HCT116 (cell line): ENCODE results near the gene RFTN1. TPM values are rescaled to one million over a fixed set of nuclear protein-coding genes. Genes with fewer than 3 reads are reported as not detected.

Experiments
- ATAC-seq: fragments of 200-7000 bp; cut with Tn5 transposase; 2 replicates; pipeline ENCODE4 v1.9.1; 2020; ENCODE audit warnings: mild to moderate bottlenecking, moderate library complexity
- BruUV-seq: library from RNA; stranded (reverse); fragments of 400-500 nt; replicated peaks from 2 replicates; lab custom pipeline; 2021; lab: Mats Ljungman, UMichigan
- CTCF ChIA-PET: fragments of 300-600 bp; sonication (Branson Sonifier 250); formaldehyde crosslinking; loops from one replicate; lab custom pipeline; 2021; ENCODE audit warnings: antibody characterized with exemption; lab: Charles Lee
- POLR2A ChIA-PET: fragments of 300-600, 350-600 bp; sonication (Branson Sonifier 250); formaldehyde crosslinking; loops from one replicate; lab custom pipeline; 2021; ENCODE audit warnings: antibody characterized with exemption; lab: Charles Lee
- RAD21 ChIA-PET, 2 experiments: fragments of 300-600 bp; sonication (Branson Sonifier 250); formaldehyde crosslinking; loops; one replicate each; lab custom pipeline; 2023; ENCODE audit warnings: low total read pairs in 2 of 2; ENCODE audit not compliant: uncharacterized antibody in 2 of 2, unreplicated experiment in 2 of 2, low non-redundant PET in 1 of 2; lab: Charles Lee
- DNase-seq: peaks from one replicate; pipeline ENCODE4 v3.0.0-alpha.2; 2010; ENCODE audit warnings: low read depth, low spot score
- H2AFZ ChIP-seq: fragments of 200-600 bp; shearing (Covaris generic), sonication (generic); 2 replicates; pipeline ENCODE4 v1.6.1; 2017; ENCODE audit warnings: low read depth, mixed run types, mixed read lengths, antibody characterized with exemption, low read length; ENCODE audit not compliant: poor library complexity, severe bottlenecking
- H3K27ac ChIP-seq: 2 replicates; pipeline ENCODE4 v1.5.1; 2012; ENCODE audit warnings: low read depth, low read length
- H3K27me3 ChIP-seq: fragments of 200-600 bp; sonication (generic); 2 replicates; pipeline ENCODE4 v1.6.1; 2016; ENCODE audit warnings: mixed run types, low read length, mixed read lengths; ENCODE audit not compliant: insufficient read depth
- H3K36me3 ChIP-seq, 2 experiments: fragments of 200-500 bp in 1 of 2; fragments of 200-600 bp in 1 of 2; sonication (Bioruptor generic) in 1 of 2; sonication (generic) in 1 of 2; 2 replicates each; pipeline versions ENCODE4 v1.5.1 to v1.6.1; 2014 to 2016; ENCODE audit warnings: low read length in 2 of 2, inconsistent platforms in 1 of 2, mixed read lengths in 1 of 2, mixed run types in 1 of 2; ENCODE audit not compliant: insufficient read depth in 2 of 2, control insufficient read depth in 1 of 2
- H3K4me1 ChIP-seq, 2 experiments: fragments of 200-600 bp in 1 of 2; sonication (generic) in 1 of 2; 2 replicates each; pipeline versions ENCODE4 v1.5.1 to v1.6.1; 2012 to 2017; ENCODE audit warnings: low read length in 2 of 2, inconsistent platforms in 1 of 2, mild to moderate bottlenecking in 1 of 2, mixed read lengths in 1 of 2, mixed run types in 1 of 2, moderate library complexity in 1 of 2; ENCODE audit not compliant: insufficient read depth in 2 of 2, control insufficient read depth in 1 of 2
- H3K4me2 ChIP-seq: fragments of 200-600 bp; sonication (generic); 2 replicates; pipeline ENCODE4 v1.6.1; 2017; ENCODE audit warnings: mixed run types, low read length, mixed read lengths
- H3K4me3 ChIP-seq, 2 experiments: fragments of 200-600 bp in 1 of 2; sonication (generic) in 1 of 2; replicated peaks in 1 of 2; 2 replicates each; pipeline ENCODE4 v1.5.1; 2011 to 2016; ENCODE audit warnings: low read length in 2 of 2, control low read depth in 1 of 2, low read depth in 1 of 2, mild to moderate bottlenecking in 1 of 2, mixed read lengths in 1 of 2, mixed run types in 1 of 2
- H3K79me2 ChIP-seq: fragments of 200-600 bp; sonication (generic); 2 replicates; pipeline ENCODE4 v1.6.1; 2017; ENCODE audit warnings: mild to moderate bottlenecking, mixed run types, low read length, moderate library complexity, mixed read lengths; ENCODE audit not compliant: insufficient read depth
- H3K9ac ChIP-seq: fragments of 200-600 bp; sonication (generic); 2 replicates; pipeline ENCODE4 v1.6.1; 2016; ENCODE audit warnings: low read length, mixed read lengths
- H3K9me2 ChIP-seq: fragments of 200-600 bp; sonication (generic), shearing (Covaris generic); 2 replicates; pipeline ENCODE4 v1.6.1; 2017; ENCODE audit warnings: mixed run types, mild to moderate bottlenecking, moderate library complexity; ENCODE audit not compliant: insufficient read depth
- H3K9me3 ChIP-seq, 2 experiments: fragments of 200-500 bp in 1 of 2; fragments of 200-600 bp in 1 of 2; sonication (Bioruptor generic) in 1 of 2; sonication (generic) in 1 of 2; 2 replicates each; pipeline ENCODE4 v1.6.1; 2014 to 2017; ENCODE audit warnings: low read length in 2 of 2, mixed read lengths in 2 of 2, inconsistent platforms in 1 of 2, low read depth in 1 of 2, mild to moderate bottlenecking in 1 of 2, mixed run types in 1 of 2, moderate library complexity in 1 of 2; ENCODE audit not compliant: control insufficient read depth in 1 of 2, insufficient read depth in 1 of 2
- H4K20me1 ChIP-seq: fragments of 200-600 bp; sonication (generic), shearing (Covaris generic); 2 replicates; pipeline ENCODE4 v1.6.1; 2017; ENCODE audit warnings: mixed run types, mild to moderate bottlenecking, moderate library complexity; ENCODE audit not compliant: insufficient read depth
- ATF3 ChIP-seq: IDR thresholded peaks from 2 replicates; pipeline ENCODE4 v1.6.1; 2012
- CEBPB ChIP-seq: IDR thresholded peaks from 2 replicates; pipeline ENCODE4 v1.6.1; 2012; ENCODE audit warnings: low read depth
- EGR1 ChIP-seq: IDR thresholded peaks from 2 replicates; pipeline ENCODE4 v1.6.1; 2012; ENCODE audit warnings: low read depth
- EZH2 ChIP-seq: fragments of 200-600 bp; sonication (generic); IDR thresholded peaks from 2 replicates; pipeline ENCODE4 v1.6.1; 2017; ENCODE audit warnings: antibody characterized with exemption, mixed run types
- EZH2phosphoT487 ChIP-seq: fragments of 200-600 bp; IDR thresholded peaks from 2 replicates; pipeline ENCODE4 v1.6.1; 2018; ENCODE audit warnings: antibody characterized with exemption, borderline replicate concordance
- FOSL1 ChIP-seq: IDR thresholded peaks from 2 replicates; pipeline ENCODE4 v1.6.1; 2012; ENCODE audit warnings: low read depth
- JUND ChIP-seq: IDR thresholded peaks from 2 replicates; pipeline ENCODE4 v1.6.1; 2012
- POLR2A ChIP-seq: IDR thresholded peaks from 2 replicates; pipeline ENCODE4 v1.7.0; 2011; ENCODE audit warnings: borderline replicate concordance; ENCODE audit not compliant: insufficient read depth, insufficient read length; ENCODE audit errors: extremely low read depth
- RAD21 ChIP-seq: IDR thresholded peaks from 2 replicates; pipeline ENCODE4 v1.6.1; 2012; ENCODE audit warnings: low read depth, mild to moderate bottlenecking
- SIN3A ChIP-seq: IDR thresholded peaks from 2 replicates; pipeline ENCODE4 v1.6.1; 2012; ENCODE audit warnings: low read depth
- SP1 ChIP-seq: IDR thresholded peaks from 2 replicates; pipeline ENCODE4 v1.6.1; 2012; ENCODE audit warnings: low read depth
- SRF ChIP-seq: IDR thresholded peaks from 2 replicates; pipeline ENCODE4 v1.6.1; 2012; ENCODE audit warnings: low read depth
- YY1 ChIP-seq: IDR thresholded peaks from 2 replicates; pipeline ENCODE4 v1.6.1; 2011; ENCODE audit warnings: low read length, low read depth, moderate library complexity, mild to moderate bottlenecking; ENCODE audit not compliant: insufficient replicate concordance; ENCODE audit errors: extremely low read depth
- ZBTB33 ChIP-seq: IDR thresholded peaks from 2 replicates; pipeline ENCODE4 v1.6.1; 2011; ENCODE audit warnings: mild to moderate bottlenecking, low read length, moderate library complexity; ENCODE audit not compliant: insufficient replicate concordance; ENCODE audit errors: extremely low read depth
- ZFX ChIP-seq: fragments of 450-650 bp; IDR thresholded peaks from 2 replicates; pipeline ENCODE4 v1.6.1; 2017
- ZNF274 ChIP-seq: fragments of 200-500 bp; sonication (Bioruptor generic); IDR thresholded peaks from 2 replicates; pipeline ENCODE4 v1.6.1; 2014; ENCODE audit warnings: mild to moderate bottlenecking, low read depth, low read length, inconsistent platforms
- intact Hi-C: fragments of 100-400 bp; cut with micrococcal nuclease; formaldehyde crosslinking; loops from 2 replicates; pipeline ENCODE4 v1.10.0; 2022
- total RNA-seq: library from RNA; stranded (reverse); gene quantifications from one replicate; pipeline ENCODE4 v1.2.1, GENCODE V29; 2021; ENCODE audit not compliant: unreplicated experiment

Gene RFTN1
- total RNA-seq, 1 experiment from 2014 or later = 3.9 TPM

- Histone ChIP-seq H3K4me3 (no peak overlapping the region), H3K27ac (no peak overlapping the region)
- no peak for DNase-seq
- RAD21 ChIA-PET = no interaction called here
- TF ChIP-seq ATF3 (no peak), FOSL1 (no peak), YY1 (no peak), JUND (no peak), EGR1 (no peak), POLR2A (no peak), RAD21 (no peak), ZBTB33 (no peak), SIN3A (no peak), EZH2 (no peak), CEBPB (no peak), EZH2phosphoT487 (no peak), SRF (no peak), ZFX (no peak), SP1 (no peak), ZNF274 (no peak)
- TF ChIP-seq, all 23 proteins: peak for 0
- H4K20me1 ChIP-seq = no peaks in the 10 kb centered on the region
- peaks cover 6 to 12% of the 10 kb centered on the region in 2 experiments; a peak in 3 of 4 replicates for H3K4me1 ChIP-seq
- ChIA-PET CTCF (interaction anchor here (0.6 kb wide), 1 partner anchor 91 kb away, joined by 3 read pairs; no protein-coding TSS in a partner anchor), POLR2A (no interaction called here)
- H3K27me3 ChIP-seq = no peaks in the 10 kb centered on the region
- no peaks in the 10 kb centered on the region for H3K9me2 ChIP-seq
- no peaks in the 10 kb centered on the region for H3K9me3 ChIP-seq
- no peak overlapping the region for H3K4me2 ChIP-seq
- intact Hi-C loops = no loop called here
- ATAC-seq = no peak
- H3K79me2 ChIP-seq = no peaks in the 10 kb centered on the region
- H3K36me3 ChIP-seq = no peaks in the 10 kb centered on the region
- H3K9ac ChIP-seq = no peak overlapping the region
- no TSS peak for BruUV-seq
- no peak overlapping the region for H2AFZ ChIP-seq
Observed at GRCh38 chr3:16374047-16374934, 139.2 kb downstream of the RFTN1 start.
